Cardiac fibroblast (primary cell): ENCODE results near the gene PWP1.
A peak's percentile ranks its signal among the peaks of the same experiment; 100 is the strongest.

ENCODE experiments used
- DNase-seq, 2 donors: peaks; one replicate each; pipeline versions ENCODE4 v3.0.0 to v3.0.0-alpha.2; 2010; ENCODE audit warnings: low read depth in 2 of 2
- H3K4me3 ChIP-seq, 2 donors: replicated peaks in 1 of 2; 1 replicate in 1 of 2; 2 replicates in 1 of 2; pipeline ENCODE4 v1.5.1; 2011; ENCODE audit warnings: low read depth in 2 of 2, low read length in 2 of 2, mild to moderate bottlenecking in 2 of 2, moderate library complexity in 1 of 2
- CTCF ChIP-seq: IDR thresholded peaks from one replicate; pipeline ENCODE4 v1.5.1; 2011; ENCODE audit warnings: low read depth, mild to moderate bottlenecking, low read length, inconsistent platforms

Gene PWP1

DNA sequence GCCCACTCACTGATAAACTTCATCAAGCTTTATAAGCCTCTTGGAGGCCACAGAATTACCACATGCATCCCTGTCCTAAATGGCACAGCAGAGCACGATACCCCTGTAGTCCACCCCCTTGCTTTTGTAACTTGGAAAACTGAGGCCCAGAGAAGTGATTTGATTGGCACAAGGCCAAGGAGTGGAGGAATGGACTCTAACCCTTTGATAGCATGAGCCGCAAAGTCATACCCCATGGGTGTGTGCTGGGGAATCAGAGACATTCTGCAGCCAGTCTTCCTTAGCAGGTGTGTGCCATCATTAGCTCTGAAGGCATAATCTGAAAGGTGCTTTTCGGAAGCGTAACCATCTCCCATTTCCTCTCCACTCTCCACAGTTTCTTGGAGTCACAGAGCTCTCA is 28.5 kb upstream of the PWP1 start:
- no peak for DNase-seq
- no peak for TF ChIP-seq CTCF
- H3K4me3 ChIP-seq, result no peak overlapping the region

DNA sequence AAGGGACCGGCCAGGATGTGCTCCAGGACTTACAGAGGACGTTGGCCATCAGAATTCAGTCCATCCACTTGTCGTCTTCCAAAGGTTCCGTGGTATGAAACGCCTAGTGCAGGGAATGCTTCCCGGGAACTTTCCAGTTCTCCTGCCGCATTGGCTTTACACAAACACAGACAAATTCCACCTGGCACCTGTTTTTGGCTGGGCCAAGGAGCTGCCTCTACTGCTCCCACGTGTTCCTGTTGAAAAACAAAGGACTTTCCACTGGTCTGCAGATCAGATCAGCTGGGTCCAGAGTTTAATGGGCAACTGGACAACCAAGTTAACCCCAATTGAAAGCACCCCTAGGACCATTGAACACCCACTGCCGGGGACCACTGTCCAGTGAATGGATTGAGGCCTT is 28.0 kb upstream of the PWP1 start:
- H3K4me3 ChIP-seq, result no peak overlapping the region
- no peak for TF ChIP-seq CTCF
- DNase-seq, result no peak

- no peak for TF ChIP-seq CTCF
- peak in 1 of 2 donors; percentile 53 for DNase-seq
- no peak overlapping the region for H3K4me3 ChIP-seq
Observed at GRCh38 chr12:107660235-107660634, 25.4 kb upstream of the PWP1 start.

- no peak for TF ChIP-seq CTCF
- H3K4me3 ChIP-seq, result no peak overlapping the region
- peak; percentile 14 to 20 for DNase-seq
Observed at GRCh38 chr12:107660861-107661415, 24.7 kb upstream of the PWP1 start.

DNA sequence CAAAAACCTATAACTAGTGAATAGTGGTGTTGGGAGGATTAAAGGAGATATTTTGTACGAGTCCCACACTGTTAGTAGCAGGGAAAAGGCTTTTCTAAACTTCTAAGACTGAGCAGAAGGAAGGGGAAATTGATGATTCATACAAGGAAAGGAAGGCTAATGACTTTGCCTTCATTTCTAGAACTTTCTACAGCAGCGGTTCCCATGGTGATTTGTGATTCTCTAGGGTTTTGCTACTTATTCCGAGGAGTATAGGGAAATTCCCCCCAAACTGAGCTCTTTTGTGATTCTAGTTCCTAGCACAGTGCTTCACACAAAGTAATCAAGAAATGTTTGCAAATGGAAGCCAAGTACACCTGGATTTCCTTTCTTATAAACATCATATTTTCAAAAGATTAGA is 23.8 kb upstream of the PWP1 start:
- H3K4me3 ChIP-seq, result no peak overlapping the region
- no peak for TF ChIP-seq CTCF
- DNase-seq, result peak in 1 of 2 donors; percentile 9

DNA sequence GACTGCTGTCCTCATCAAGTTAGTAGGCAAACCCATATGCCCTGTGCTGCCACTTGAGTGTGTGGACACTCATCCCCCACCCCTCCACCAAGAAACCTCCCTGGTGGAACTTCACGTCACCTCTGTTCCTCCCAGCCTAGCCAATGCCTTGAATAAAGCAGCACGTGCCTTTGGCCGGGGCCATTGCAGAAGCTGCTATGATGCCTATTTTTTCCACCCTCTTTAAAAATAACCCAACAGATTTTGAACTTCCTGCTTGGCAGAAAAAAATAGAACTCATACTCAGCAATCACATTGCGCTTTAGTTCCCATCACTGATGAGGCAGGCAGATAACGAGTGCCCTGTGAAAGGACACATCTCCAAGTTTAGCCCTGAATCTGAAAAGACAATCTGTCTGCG is 23.1 kb upstream of the PWP1 start:
- DNase-seq, result no peak
- no peak overlapping the region for H3K4me3 ChIP-seq

More for the DNA sequence above, 23.1 kb upstream of the PWP1 start:
- TF ChIP-seq CTCF, result no peak
